Measurements from ENCODE around the gene VAC14.
"Not testable (repeated sequence)": the region's sequence is repeated elsewhere in the genome, so short reads cannot be mapped to it uniquely, and the experiment has no call there.

VAC14 gene

DNA sequence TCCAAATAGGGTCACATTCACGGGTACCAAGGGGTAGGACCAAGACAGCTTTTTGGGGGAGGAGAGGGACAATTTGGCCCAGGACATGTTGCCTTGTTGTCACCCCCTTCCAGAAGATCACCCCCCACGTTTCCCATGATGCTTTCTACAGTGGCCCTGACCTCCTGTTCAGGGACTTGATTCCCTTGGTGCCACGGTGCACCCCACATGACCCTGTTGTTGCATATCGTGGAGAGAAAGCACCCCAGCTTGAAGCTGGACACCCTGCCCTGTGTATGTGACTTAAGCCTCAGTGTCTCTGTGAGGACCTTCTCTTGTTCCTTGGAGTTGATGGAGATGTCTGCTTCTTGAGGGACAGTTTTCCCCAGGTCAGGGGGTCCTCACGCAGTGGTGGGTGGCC, 142.0 kb downstream of the VAC14 start:
- no peak for DNase-seq

DNA sequence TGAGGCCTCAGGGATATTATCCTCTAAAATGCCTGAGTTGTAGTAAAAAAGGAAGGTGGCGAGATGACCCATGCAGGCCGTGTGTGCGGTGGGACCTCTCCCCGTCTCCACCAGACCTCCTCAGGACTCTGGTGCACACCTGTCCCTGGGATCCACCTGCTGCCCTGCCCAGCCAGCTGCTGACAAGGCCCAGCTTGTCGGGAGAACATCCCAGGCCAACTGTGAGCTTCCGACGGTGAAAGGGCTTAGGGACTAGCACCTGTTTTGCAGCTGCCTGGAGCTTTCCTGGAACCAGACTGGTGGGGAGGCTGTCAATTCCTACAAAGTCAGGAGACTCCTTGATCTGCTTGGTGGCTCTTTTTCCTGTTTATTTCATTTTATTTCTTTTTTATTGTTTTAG, 143.0 kb downstream of the VAC14 start:
- no peak for DNase-seq

DNA sequence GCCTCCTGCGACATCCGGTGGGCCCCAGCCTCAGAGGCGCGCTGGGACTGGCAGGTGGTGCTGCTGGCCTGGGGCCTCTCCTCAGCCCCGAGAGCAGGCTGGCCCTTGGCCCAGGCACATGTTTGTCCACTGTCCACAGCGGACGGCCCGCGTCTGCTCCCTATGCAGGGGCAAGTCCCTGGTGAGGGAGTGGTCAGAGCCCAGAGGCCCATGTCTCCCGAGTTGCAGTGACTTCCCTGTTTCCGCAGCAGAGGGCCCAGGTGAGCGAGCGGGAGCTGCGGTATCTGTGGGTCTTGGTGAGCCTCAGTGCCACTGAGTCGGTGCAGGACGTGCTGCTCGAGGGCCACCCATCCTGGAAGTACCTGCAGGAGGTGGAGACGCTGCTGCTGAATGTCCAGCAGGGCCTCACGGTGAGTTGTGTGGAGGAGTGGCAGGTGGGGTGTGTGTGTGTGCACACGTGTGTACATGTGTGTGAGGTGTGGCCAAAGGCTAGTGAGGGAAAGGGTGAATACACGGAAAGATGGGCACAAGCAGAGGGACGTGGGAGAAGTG, 144.2 kb downstream of the VAC14 start:
- no peak for DNase-seq

DNA sequence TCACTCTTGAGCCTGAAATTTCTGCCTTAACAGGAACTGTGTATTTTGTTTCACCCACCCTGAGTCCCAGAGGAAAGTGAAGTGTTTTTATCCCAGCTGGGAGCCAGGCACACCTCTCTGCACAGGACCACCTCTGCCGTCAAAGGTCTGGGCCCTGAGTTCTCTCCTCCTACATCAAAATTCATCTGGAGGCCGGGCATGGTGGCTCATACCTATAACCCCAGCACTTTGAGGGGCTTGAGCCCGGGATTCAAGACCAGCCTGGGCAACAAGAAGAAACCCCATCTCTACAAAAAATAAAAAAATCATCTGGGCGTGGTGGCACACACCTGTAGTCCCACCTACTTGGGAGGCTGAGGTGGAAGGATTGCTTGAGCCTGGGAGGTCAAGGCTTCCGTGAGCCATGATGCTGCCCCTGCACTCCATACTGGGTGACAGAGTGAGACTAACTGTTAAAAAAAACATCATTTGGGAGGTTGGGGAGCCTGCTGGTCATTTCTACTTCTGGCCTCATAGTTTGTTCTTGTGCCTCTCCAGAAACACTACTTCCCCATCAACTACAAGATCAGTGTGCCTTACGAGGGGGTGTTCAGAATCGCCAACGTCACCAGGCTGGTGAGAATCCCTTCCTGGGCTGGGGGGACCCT, 144.8 kb downstream of the VAC14 start:
- no peak for DNase-seq

DNA sequence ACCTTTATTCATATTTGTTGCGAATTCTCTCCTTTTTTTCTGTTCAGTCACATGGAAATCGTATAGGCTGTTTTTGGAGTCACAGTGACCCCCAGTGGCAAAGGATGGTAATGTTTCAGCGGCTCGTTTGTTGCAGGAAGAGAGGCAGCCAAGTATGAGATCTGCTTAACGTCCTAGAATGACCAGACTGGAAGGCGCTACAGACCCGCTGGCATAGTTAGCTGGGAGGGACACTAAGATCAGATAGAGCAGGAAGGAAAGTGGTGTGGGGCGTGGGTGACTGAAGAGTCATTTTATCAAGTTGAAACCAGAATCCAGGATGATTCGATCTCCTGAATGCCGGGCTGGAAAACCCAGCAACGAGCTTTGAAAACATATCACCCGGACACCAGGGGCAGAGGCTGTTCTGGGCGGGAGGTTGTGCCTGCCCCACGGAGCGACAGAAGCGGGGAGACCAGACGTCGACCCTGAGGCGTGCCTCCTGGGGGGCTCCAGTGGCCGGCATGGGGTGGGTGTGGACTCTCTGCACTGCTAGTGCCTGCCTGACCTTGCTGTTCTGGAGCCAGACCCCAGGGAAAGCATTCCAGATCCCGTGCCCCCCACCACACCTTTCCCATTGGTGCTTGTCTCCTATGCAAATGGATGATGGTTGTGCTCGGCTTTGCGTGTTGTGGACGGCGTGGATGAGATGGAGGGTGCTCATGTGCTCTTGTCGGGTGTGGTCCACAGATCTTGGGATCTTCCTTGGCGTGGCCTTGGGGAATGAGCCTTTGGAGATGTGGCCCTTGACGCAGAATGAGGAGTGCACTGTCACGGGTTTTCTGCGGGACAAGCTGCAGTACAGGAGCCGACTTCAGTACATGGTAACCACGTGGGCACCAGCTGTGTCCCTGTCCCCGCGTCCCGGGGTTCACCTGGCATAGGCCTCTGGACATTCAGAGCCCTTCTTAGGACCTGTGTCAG, 146.9 kb downstream of the VAC14 start:
- DNase-seq, result peak; percentile 59 to 96

DNA sequence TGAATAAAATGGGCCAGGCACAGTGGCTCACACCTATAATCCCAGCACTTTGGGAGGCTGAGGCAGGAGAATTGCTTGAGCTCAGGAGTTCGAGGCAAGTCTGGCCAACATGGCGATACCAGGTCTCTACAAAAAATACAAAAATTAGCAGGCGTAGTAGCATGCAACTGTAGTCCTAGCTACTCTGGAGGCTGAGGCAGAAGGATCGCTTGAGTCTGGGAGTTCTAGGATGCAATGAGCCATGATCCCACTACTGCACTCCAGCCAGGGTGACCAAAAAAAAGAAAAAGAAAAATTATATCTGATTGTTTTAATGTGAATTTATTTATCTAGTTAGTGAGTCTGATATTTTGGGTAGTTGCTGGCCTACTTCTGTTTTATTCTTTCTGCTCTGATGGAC, 147.6 kb downstream of the VAC14 start:
- no peak for DNase-seq

DNA sequence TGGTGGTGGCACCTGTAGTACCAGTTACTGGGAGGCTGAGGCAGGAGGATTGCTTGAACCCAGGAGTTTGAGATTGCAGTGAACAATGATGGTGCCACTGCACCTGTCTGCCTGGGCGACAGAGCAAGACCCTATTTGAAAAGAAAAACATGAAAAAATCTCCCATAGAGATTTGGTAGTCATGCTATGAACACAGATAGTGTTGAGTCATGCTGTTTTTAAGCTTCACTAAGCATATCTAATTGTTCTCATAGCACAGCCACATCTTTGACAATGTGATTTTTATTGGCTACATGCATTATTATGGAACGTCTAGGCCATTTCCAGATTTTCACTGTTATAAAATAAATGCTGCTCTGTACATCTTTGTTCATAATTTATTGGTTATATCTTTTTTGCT, 148.6 kb downstream of the VAC14 start:
- DNase-seq, result no peak

DNA sequence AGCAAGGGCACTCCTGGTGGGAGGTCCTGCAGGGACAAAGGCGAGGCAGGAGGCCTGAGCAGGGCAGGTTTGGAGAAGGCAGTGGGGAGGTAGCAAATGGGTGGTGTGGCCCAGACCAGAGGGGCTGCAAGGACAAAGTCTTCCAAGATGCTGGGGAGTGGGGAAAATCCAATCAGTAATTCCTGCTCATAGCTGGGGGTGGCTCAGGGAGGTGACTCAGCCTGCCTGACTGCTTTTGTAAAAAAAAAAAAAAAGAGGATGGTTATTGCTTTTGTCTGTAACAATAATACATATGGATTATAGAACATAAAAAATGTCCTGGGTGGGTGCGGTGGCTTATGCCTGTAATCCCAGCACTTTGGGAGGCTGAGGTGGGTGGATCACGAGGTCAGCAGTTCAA, 149.4 kb downstream of the VAC14 start:
- no peak for DNase-seq

DNA sequence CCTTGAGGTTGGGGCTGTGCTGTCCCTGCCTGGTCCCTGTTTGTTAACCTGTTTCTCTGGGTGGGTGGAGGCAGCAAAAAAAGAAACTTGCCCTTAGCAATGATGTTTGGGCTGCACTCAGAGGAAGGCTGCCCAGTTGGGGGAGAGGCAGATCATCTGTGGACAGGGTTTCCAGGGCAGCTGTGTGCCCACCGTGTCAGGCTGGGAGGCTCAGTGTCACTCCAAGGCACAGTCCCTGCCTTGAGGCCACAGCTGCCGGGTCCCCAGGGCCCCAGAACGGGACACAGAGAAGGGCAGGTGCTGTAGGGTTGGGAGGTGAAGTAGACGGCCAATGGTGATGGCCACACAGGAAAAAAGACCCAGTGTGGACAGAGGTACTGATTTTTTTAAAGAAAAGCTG, 150.7 kb downstream of the VAC14 start:
- no peak for DNase-seq

DNA sequence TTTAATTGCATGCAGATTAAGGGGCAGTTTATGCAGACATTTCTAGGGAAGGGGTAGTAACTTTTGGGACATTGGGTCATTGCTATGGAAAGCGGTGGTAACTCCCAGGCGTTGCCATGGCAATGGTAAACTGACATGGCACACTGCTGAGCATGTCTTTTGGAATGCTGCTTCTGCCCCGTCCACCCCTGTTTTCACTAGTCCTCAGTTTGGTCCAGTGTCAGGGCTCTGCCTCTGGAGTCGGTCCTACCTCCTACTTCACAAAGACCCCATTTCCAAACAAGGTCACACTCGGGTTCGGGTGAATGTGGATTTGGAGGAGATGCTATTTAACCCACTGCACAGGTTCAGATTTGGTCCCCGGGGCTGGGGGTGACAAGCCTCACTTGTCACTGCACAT, 151.7 kb downstream of the VAC14 start:
- no peak for DNase-seq

DNA sequence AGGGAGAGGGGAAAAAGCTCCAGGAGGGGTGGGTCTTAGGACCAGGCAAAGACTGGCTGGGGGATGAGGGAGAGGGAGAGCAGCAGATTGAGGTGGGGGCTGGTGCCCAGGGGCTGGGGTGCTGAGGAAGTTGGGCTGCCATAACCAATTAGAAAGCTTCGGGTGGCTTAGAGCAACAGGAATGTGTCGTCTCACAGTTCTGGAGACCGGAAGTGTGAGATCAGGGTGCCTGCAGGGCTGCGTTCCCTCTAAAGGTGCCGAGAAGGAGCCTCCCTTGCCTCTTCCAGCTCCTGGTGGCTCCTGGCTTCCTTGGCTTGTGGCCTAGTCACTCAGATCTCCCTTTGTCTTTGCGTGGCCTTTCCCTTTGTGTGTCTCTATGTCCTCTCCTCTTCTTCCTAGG, 152.4 kb downstream of the VAC14 start:
- no peak for DNase-seq

DNA sequence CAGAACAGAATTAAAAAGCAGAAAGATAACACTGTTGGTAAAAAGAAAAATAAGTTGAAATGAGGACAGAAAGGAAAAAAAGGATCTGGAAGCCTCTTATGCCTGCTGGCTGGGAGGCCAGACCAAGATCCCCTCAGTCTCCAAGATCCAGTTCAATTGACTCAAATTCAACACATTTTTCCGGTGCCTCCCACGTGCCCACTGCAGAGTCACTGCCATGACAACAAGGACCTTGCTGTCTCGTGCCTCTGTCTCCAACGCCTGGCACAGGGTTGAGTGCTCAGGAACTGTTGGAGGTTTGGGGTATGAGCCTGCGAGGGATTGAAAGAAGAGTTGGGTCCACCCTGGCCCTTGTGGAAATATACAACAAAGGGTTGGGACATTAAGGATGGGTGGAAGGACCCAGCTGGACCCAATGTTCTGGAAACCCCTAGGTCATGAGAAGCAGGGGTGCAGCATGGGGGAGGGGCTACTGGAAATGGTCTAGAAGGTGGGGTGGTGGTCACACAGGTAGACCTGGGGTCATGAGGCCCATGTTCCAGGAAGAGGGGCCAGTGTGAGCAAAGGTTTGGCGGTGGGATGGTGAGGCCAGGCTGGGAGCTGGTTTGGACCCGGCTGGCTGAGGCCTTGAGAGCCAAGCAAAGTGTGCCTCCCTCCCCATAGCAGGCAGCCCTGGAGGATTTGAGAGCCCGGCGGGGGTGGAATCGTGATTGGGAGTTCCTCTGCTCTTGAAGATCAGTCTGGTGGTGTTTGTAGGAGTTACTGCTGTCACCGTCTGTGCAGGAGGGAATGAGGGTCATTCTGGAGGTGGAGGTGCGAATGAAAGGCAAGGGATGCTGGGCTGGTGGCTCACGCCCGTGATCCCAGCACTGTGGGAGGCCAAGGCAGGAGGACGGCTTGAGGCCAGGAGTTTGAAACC, 153.3 kb downstream of the VAC14 start:
- DNase-seq, result no peak

DNA sequence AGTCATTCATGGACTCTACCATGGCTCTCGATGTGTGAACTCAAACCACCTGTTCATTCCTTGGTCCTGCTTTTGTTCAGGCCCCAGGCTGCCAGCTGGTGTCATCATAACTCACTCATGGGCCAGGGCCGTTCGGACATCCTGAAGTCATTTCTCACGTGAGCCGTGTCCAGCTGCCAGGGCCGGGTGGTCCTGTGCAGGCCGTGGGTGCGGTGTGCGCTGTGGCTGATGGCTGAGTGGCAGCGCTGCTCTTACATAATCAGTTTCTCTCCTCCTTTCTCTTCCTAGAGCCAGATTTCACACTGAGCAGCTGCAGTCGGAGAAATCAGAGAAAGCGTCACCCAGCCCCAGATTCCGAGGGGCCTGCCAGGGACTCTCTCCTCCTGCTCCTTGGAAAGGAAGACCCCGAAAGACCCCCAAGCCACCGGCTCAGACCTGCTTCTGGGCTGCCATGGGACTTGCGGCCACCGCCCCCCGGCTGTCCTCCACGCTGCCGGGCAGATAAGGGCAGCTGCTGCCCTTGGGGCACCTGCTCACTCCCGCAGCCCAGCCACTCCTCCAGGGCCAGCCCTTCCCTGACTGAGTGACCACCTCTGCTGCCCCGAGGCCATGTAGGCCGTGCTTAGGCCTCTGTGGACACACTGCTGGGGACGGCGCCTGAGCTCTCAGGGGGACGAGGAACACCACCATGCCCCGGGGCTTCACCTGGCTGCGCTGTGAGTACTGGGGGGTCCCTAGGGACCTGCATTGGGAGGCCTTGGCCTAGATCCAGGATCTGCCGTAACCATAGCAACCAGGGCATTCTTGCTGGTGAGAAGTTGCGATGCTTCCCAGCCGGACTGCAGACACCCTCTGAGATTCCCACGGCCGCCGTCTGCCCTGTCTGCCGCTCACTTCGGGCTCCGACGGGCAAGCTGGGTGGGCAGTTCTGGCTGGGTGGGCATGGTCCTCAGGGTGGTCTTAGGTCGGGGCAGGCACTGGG, 154.4 kb downstream of the VAC14 start, which contains the start of gene IL34:
Gene IL34, plus strand, starts transcription at position 300 of the 982 bp plus-strand sequence. Its CDS starts 389 bp downstream, at position 689.
- DNase-seq, result no peak

DNA sequence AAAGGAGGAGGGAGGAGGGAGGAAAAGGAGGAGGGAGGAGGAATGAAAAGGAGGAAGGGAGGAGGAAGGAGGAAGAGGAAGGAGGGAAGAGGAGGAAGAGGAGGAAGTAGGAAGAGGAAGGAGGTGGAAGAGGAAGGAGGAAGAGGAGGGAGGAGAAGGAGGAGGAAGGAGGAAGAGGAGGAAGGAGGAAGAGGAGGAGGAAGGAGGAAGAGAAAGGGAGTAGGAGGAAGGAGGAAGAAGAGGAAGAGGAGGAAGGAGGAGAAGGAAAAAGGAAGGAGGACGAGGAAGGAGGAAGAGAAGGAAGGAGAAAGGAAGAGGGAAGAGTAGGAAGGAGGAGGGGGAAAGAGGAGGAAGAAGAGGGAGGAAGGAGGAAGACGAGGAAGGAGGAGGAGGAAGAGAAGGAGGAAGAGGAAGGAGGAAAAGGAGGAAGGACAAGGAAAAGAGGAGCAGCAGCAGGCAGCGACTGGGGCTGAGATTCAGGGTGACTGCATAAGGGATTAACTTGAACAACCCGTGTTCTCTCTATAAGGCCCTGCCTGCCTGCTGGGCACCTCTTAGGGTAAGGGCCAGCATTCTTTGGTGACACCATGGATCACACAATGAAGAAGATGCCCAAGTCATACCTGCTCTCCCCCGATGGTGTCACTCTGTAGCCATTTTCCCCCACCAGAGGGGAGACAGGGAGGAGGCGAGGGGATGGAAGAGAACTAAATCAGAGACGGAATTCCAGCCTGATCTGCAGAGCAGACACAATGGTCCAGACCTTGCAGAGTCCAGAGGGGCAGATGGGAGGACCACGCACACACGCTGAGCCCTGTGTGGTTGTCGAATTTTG, 156.0 kb downstream of the VAC14 start:
- no peak for DNase-seq

DNA sequence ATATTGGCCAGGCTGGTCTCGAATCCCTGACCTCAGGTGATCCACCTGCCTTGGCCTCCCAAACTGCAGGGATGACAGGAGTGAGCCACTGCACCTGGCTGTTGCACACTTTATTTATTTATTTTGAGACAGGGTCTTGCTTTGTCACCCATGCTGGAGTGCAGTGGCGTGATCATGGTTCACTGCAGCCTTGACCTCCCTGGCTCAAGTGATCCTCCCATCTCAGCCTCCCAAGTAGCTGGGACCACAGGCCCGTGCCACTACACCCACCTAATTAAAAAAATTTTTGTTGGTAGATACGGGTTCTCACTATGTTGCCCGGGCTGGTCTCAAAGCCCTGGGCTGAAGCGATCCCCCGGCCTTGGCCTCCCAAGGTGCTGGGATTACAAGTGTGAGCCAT, 157.7 kb downstream of the VAC14 start:
- DNase-seq, result not testable (repeated sequence)

DNA sequence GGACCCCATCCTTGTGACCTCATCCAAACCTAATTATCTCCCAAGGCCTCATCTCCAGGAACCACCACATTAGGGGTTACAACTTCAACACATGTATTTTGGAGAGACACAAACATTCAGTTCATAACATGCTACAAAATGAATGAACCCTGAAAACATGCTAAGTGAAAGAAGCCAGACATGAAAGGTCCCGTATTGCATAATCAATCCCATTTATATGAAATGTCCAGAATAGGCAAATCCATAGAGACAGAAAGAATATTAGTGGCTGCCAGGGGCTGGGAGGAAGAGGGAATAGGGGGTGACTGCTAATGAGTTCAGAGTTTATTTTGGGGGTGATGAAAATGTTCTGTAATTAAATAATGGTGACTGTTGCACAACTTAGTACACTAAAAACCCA, 158.3 kb downstream of the VAC14 start:
- no peak for DNase-seq

DNA sequence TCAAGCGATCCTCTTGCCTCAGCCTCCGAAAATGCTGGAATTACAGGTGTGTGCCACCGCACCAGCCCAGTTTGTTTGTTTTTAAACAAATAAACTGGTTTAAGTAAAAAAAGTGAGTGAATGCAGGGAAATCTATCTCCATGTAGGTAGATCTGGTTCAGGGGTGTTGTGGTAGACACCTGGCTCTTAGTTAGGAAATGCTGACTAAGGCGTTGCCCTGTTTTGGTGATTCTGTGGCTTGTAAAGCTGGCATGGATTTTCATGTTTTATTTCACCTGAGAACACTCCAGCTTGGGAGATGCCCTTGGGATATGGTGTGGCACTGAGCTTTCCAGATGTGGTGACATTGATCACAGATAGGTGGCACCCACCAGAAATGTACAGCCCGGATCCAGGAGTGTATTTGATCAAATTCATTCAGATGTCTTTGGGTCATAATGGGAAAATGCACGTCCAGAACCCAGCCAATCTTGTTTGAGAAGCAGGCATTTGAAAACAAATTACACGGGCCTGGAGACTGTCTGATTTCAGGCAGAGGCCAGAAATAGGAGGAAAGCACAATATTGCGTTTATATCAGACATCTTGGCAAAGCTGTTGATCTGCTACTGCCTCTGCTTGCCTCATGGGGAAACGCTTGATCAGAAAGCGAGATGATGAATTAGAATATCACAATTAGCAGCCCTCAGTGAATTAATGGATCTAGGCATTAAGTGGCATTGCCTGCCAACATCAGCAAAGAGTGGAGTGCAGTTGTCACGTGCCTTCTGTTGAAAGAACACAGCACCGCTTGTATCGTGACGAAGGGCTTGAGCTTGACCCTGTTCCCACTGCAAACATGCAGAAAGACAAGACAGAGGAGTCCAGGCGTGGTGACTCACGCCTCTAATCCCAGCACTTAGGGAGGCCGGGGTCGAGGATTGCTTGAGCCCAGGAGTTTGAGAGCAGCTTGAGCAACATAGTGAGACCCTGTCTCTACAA, 161.9 kb downstream of the VAC14 start:
- no peak for DNase-seq

All from inflammatory macrophage treated with lipopolysaccharide for 1 hour (primary cell).